ENCODE data around the gene TTC19.
"Not testable (repeated sequence)": the region's sequence is repeated elsewhere in the genome, so short reads cannot be mapped to it uniquely, and the experiment has no call there.

Gene TTC19

DNA sequence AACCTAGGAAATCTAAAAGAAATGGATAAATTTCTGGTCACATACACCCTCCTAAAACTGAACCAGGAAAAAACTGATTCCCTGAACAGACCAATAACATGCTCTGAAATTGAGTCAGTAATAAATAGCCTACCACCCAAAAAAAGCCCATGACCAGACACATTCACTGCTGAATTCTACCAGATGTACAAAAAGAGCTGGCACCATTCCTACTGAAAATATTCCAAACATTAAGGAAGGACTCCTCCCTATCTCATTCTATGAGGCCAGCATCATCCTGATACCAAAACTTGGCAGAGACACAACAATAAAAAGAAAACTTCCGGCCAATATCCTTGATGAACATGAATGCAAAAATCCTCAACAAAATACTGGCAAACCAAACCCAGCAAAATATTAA, 52.9 kb downstream of the TTC19 start:
- H3K4ac ChIP-seq (ENCODE audit: low read depth, low read length), result no peak overlapping the region
- H3K9me3 ChIP-seq (ENCODE audit: insufficient read depth, low read depth, low read length), result no peaks in the 10 kb centered on the region
- no peak overlapping the region for H3K27ac ChIP-seq (ENCODE audit: low read depth, low read length)

DNA sequence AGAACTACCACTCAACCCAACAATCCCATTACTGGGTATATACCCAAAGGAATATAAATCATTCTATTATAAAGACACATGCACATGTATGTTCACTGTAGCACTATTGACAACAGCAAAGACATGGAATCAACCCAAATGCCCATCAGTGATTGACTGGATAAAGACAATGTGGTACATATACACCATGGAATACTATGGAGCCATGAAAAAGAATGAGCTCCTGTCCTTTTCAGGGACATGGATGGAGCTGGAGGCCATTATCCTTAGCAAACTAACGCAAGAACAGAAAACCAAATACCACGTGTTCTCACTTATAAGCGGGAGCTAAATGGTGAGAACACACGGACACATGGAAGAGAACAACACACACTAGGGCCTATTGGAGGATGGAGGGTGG, 55.5 kb downstream of the TTC19 start:
- not testable (repeated sequence) for DNase-seq; H2BK12ac ChIP-seq (ENCODE audit: low read length); H4K8ac ChIP-seq (ENCODE audit: low read depth, low read length); H3K14ac ChIP-seq (ENCODE audit: low read length); H2BK5ac ChIP-seq (ENCODE audit: low read depth, low read length, poor library complexity); H3K18ac ChIP-seq (ENCODE audit: low read length); H3K4ac ChIP-seq (ENCODE audit: low read depth, low read length); H3K4me1 ChIP-seq (ENCODE audit: control insufficient read depth in 1 of 2, insufficient read depth in 2 of 2, low read length in 2 of 2); H3K79me1 ChIP-seq (ENCODE audit: low read length); H2AFZ ChIP-seq (ENCODE audit: insufficient read depth, low read length, poor library complexity); H4K91ac ChIP-seq (ENCODE audit: low read depth, low read length); H3K9me3 ChIP-seq (ENCODE audit: insufficient read depth, low read depth, low read length); H3K4me3 ChIP-seq (ENCODE audit: low read depth, low read length); H3K9ac ChIP-seq (ENCODE audit: low read length); H3K79me2 ChIP-seq (ENCODE audit: control insufficient read depth, insufficient read depth, low read length, poor library complexity); H3K23ac ChIP-seq (ENCODE audit: low read length); H4K12ac ChIP-seq (ENCODE audit: low read depth, low read length); H2BK120ac ChIP-seq (ENCODE audit: insufficient read depth, low read length, poor library complexity); H3K27me3 ChIP-seq (ENCODE audit: insufficient read depth, low read length); H3K27ac ChIP-seq (ENCODE audit: low read depth, low read length); H3K4me2 ChIP-seq (ENCODE audit: low read length); H2AK5ac ChIP-seq (ENCODE audit: low read length)
- H3K36me3 ChIP-seq (ENCODE audit: control insufficient read depth in 1 of 2, insufficient read depth in 2 of 2, low read length in 2 of 2), result peaks cover 13 to 14% of the 10 kb centered on the region in 2 experiments
- WGBS (ENCODE audit: extremely low coverage, insufficient coverage, insufficient read length), result no CpG with 5 or more reads among the region's 4 CpGs

More for the DNA sequence above, 52.9 kb downstream of the TTC19 start:
- no peak overlapping the region for H3K4me2 ChIP-seq (ENCODE audit: low read length)
- H3K27me3 ChIP-seq (ENCODE audit: insufficient read depth, low read length), result no peaks in the 10 kb centered on the region
- WGBS (ENCODE audit: extremely low coverage, insufficient coverage, insufficient read length), result no CpG with 5 or more reads among the region's 1 CpG
- H3K9ac ChIP-seq (ENCODE audit: low read length), result no peak overlapping the region
- H4K91ac ChIP-seq (ENCODE audit: low read depth, low read length), result no peak overlapping the region
- H2AK5ac ChIP-seq (ENCODE audit: low read length), result no peak overlapping the region
- H3K79me2 ChIP-seq (ENCODE audit: control insufficient read depth, insufficient read depth, low read length, poor library complexity), result no peaks in the 10 kb centered on the region
- H3K79me1 ChIP-seq (ENCODE audit: low read length), result no peaks in the 10 kb centered on the region
- H2BK12ac ChIP-seq (ENCODE audit: low read length), result no peak overlapping the region
- DNase-seq, result no peak
- no peak overlapping the region for H3K14ac ChIP-seq (ENCODE audit: low read length)
- no peak overlapping the region for H3K18ac ChIP-seq (ENCODE audit: low read length)
- peaks cover 9 to 14% of the 10 kb centered on the region in 2 experiments for H3K36me3 ChIP-seq (ENCODE audit: control insufficient read depth in 1 of 2, insufficient read depth in 2 of 2, low read length in 2 of 2)
- no peak overlapping the region for H2BK5ac ChIP-seq (ENCODE audit: low read depth, low read length, poor library complexity)
- H2AFZ ChIP-seq (ENCODE audit: insufficient read depth, low read length, poor library complexity), result no peak overlapping the region
- H3K4me3 ChIP-seq (ENCODE audit: low read depth, low read length), result no peak overlapping the region
- H3K4me1 ChIP-seq (ENCODE audit: control insufficient read depth in 1 of 2, insufficient read depth in 2 of 2, low read length in 2 of 2), result no peaks in the 10 kb centered on the region
- no peak overlapping the region for H4K12ac ChIP-seq (ENCODE audit: low read depth, low read length)
- H4K8ac ChIP-seq (ENCODE audit: low read depth, low read length), result no peak overlapping the region
- no peak overlapping the region for H3K23ac ChIP-seq (ENCODE audit: low read length)
- H2BK120ac ChIP-seq (ENCODE audit: insufficient read depth, low read length, poor library complexity), result no peak overlapping the region

DNA sequence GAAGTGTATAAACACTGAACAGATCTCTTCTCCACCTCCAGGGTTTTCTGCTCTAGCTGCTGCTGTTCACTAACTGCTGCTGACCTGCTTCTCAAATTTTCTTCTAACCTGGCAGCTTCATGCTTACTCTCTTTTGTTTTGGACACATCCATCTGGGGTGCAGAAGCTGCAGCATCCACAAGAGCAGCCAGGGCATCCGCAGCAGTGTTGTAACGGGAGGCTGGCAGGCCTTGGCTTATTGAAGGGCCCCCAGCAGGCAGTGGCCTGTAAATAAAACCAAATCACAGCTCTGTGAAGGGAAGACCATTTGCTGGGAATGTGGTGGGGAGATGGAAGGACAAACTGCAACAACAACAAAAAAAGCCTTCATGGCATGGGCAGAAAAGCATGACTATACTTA, 62.0 kb downstream of the TTC19 start:
- Histone ChIP-seq H4K12ac (ENCODE audit: low read depth, low read length) (no peak overlapping the region), H2BK5ac (ENCODE audit: low read depth, low read length, poor library complexity) (no peak overlapping the region), H3K4me2 (ENCODE audit: low read length) (no peak overlapping the region), H2BK120ac (ENCODE audit: insufficient read depth, low read length, poor library complexity) (no peak overlapping the region), H3K23ac (ENCODE audit: low read length) (no peak overlapping the region), H2AK5ac (ENCODE audit: low read length) (no peak overlapping the region), H3K4me1 (ENCODE audit: control insufficient read depth in 1 of 2, insufficient read depth in 2 of 2, low read length in 2 of 2) (no peaks in the 10 kb centered on the region), H4K8ac (ENCODE audit: low read depth, low read length) (no peak overlapping the region), H2AFZ (ENCODE audit: insufficient read depth, low read length, poor library complexity) (no peak overlapping the region), H3K36me3 (ENCODE audit: control insufficient read depth in 1 of 2, insufficient read depth in 2 of 2, low read length in 2 of 2) (peaks cover 21 to 33% of the 10 kb centered on the region in 2 experiments), H3K79me2 (ENCODE audit: control insufficient read depth, insufficient read depth, low read length, poor library complexity) (no peaks in the 10 kb centered on the region), H3K79me1 (ENCODE audit: low read length) (no peaks in the 10 kb centered on the region), H4K91ac (ENCODE audit: low read depth, low read length) (no peak overlapping the region), H3K27me3 (ENCODE audit: insufficient read depth, low read length) (no peaks in the 10 kb centered on the region), H3K14ac (ENCODE audit: low read length) (no peak overlapping the region), H2BK12ac (ENCODE audit: low read length) (no peak overlapping the region), H3K18ac (ENCODE audit: low read length) (no peak overlapping the region), H3K4ac (ENCODE audit: low read depth, low read length) (no peak overlapping the region), H3K9me3 (ENCODE audit: insufficient read depth, low read depth, low read length) (no peaks in the 10 kb centered on the region), H3K27ac (ENCODE audit: low read depth, low read length) (no peak overlapping the region), H3K4me3 (ENCODE audit: low read depth, low read length) (no peak overlapping the region), H3K9ac (ENCODE audit: low read length) (no peak overlapping the region)
- DNase-seq, result no peak
- WGBS (ENCODE audit: extremely low coverage, insufficient coverage, insufficient read length), result no CpG with 5 or more reads among the region's 2 CpGs

GRCh38 chr17:16066125-16066524, 66.5 kb downstream of the TTC19 start:
- no peaks in the 10 kb centered on the region for H3K4me1 ChIP-seq (ENCODE audit: control insufficient read depth in 1 of 2, insufficient read depth in 2 of 2, low read length in 2 of 2)
- H4K91ac ChIP-seq (ENCODE audit: low read depth, low read length), result no peak overlapping the region
- H2BK5ac ChIP-seq (ENCODE audit: low read depth, low read length, poor library complexity), result no peak overlapping the region
- H3K4me3 ChIP-seq (ENCODE audit: low read depth, low read length), result no peak overlapping the region
- H2BK12ac ChIP-seq (ENCODE audit: low read length), result no peak overlapping the region
- no peaks in the 10 kb centered on the region for H3K9me3 ChIP-seq (ENCODE audit: insufficient read depth, low read depth, low read length)
- no CpG with 5 or more reads among the region's 4 CpGs for WGBS (ENCODE audit: extremely low coverage, insufficient coverage, insufficient read length)
- no peak overlapping the region for H2AK5ac ChIP-seq (ENCODE audit: low read length)
- H2BK120ac ChIP-seq (ENCODE audit: insufficient read depth, low read length, poor library complexity), result no peak overlapping the region
- H3K4ac ChIP-seq (ENCODE audit: low read depth, low read length), result no peak overlapping the region
- H3K14ac ChIP-seq (ENCODE audit: low read length), result no peak overlapping the region
- no peak for DNase-seq
- no peak overlapping the region for H3K18ac ChIP-seq (ENCODE audit: low read length)
- H3K9ac ChIP-seq (ENCODE audit: low read length), result no peak overlapping the region
- H3K23ac ChIP-seq (ENCODE audit: low read length), result no peak overlapping the region
- no peak overlapping the region for H4K8ac ChIP-seq (ENCODE audit: low read depth, low read length)
- no peak overlapping the region for H3K4me2 ChIP-seq (ENCODE audit: low read length)
- H3K79me1 ChIP-seq (ENCODE audit: low read length), result no peaks in the 10 kb centered on the region
- H3K27ac ChIP-seq (ENCODE audit: low read depth, low read length), result no peak overlapping the region
- no peak overlapping the region for H2AFZ ChIP-seq (ENCODE audit: insufficient read depth, low read length, poor library complexity)
- H3K27me3 ChIP-seq (ENCODE audit: insufficient read depth, low read length), result no peaks in the 10 kb centered on the region
- H3K36me3 ChIP-seq (ENCODE audit: control insufficient read depth in 1 of 2, insufficient read depth in 2 of 2, low read length in 2 of 2), result peaks cover 26 to 41% of the 10 kb centered on the region in 2 experiments
- H3K79me2 ChIP-seq (ENCODE audit: control insufficient read depth, insufficient read depth, low read length, poor library complexity), result no peaks in the 10 kb centered on the region
- no peak overlapping the region for H4K12ac ChIP-seq (ENCODE audit: low read depth, low read length)

Data from trophoblast cell (in vitro differentiated cells and primary cell).